Measurements from ENCODE around the gene RDH11.

Gene RDH11

DNA sequence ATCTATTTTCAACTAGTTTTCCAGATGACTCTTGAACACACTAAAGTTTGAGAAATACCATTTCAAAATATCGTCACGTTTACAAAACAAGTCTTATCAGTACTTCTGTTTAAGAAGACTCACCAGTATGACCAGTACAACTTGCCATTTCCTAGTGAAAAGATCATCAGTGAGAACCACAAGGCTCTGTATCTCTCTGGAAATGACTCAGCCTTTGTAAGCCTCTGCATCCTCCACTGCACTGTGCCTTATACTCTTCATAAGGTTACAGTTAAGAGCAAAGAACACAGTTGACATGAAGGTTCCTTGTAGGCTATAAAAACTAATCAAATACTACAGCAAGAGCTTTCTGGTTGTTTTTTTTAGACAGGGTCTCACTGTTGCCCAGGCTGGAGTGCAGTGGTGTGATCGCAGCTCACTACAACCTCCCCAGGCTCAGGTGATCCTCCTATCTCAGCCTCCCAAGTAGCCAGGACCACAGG is 15.4 kb downstream of the RDH11 start:
- TF ChIP-seq REST (IDR thresholded peaks at IDR 0.05; ENCODE audit: insufficient read depth in 1 of 2, low read depth in 2 of 2, low read length in 2 of 2) = no peak

GRCh38 chr14:67679006-67679405 is 16.6 kb downstream of the RDH11 start:
- no peak for TF ChIP-seq FOXP2 (optimal IDR thresholded peaks at IDR 0.05; ENCODE audit: borderline replicate concordance, extremely low read depth, extremely low read length, insufficient read depth)
- TF ChIP-seq SIN3A (IDR thresholded peaks at IDR 0.05; ENCODE audit: borderline replicate concordance, insufficient read depth, low read length) = no peak
- no peak for TF ChIP-seq TAF1 (IDR thresholded peaks at IDR 0.05; ENCODE audit: borderline replicate concordance, insufficient read depth, low read length)
- no peak for TF ChIP-seq REST (IDR thresholded peaks at IDR 0.05; ENCODE audit: insufficient read depth in 1 of 2, low read depth in 2 of 2, low read length in 2 of 2)
- no peak for TF ChIP-seq POLR2AphosphoS5 (IDR thresholded peaks at IDR 0.05; ENCODE audit: low read depth, low read length)

- TF ChIP-seq SIN3A (IDR thresholded peaks at IDR 0.05; ENCODE audit: borderline replicate concordance, insufficient read depth, low read length) (no peak), POLR2AphosphoS5 (IDR thresholded peaks at IDR 0.05; ENCODE audit: low read depth, low read length) (no peak), FOXP2 (optimal IDR thresholded peaks at IDR 0.05; ENCODE audit: borderline replicate concordance, extremely low read depth, extremely low read length, insufficient read depth) (no peak), TAF1 (IDR thresholded peaks at IDR 0.05; ENCODE audit: borderline replicate concordance, insufficient read depth, low read length) (no peak), REST (IDR thresholded peaks at IDR 0.05; ENCODE audit: insufficient read depth in 1 of 2, low read depth in 2 of 2, low read length in 2 of 2) (no peak)
Observed at GRCh38 chr14:67675219-67675582, 20.4 kb downstream of the RDH11 start.

GRCh38 chr14:67674480-67675218 is 20.9 kb downstream of the RDH11 start, which contains the start of gene VTI1B:
VTI1B (minus strand) TSS chr14:67674632; CDS start chr14:67674489, 143 bp downstream.
- TF ChIP-seq TAF1 (IDR thresholded peaks at IDR 0.05; ENCODE audit: borderline replicate concordance, insufficient read depth, low read length) = no peak
- peak; percentile 59; the same call in 1 of the 2 replicates for TF ChIP-seq POLR2AphosphoS5 (IDR thresholded peaks at IDR 0.05; ENCODE audit: low read depth, low read length)

DNA sequence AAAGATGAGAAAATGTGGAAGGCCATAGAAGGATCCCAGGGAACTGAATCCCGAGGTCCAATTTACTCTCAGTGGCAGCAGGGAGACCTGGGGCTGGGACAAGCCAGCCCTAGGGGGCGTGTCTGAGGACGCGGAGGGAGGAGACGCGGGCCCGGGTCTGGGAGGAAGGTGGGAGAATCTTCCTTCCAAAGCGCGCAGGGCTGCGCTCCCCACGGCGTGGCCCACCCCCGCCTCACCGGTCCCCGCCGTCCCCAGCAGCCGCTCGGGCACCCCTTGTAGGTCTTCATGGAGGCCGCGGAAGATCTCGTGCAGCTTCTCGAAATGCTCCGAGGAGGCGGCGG is 21.5 kb downstream of the RDH11 start:
- TF ChIP-seq REST (IDR thresholded peaks at IDR 0.05; ENCODE audit: insufficient read depth in 1 of 2, low read depth in 2 of 2, low read length in 2 of 2) (no peak), TAF1 (IDR thresholded peaks at IDR 0.05; ENCODE audit: borderline replicate concordance, insufficient read depth, low read length) (no peak), POLR2AphosphoS5 (IDR thresholded peaks at IDR 0.05; ENCODE audit: low read depth, low read length) (no peak; the same call in 1 of the 2 replicates), FOXP2 (optimal IDR thresholded peaks at IDR 0.05; ENCODE audit: borderline replicate concordance, extremely low read depth, extremely low read length, insufficient read depth) (no peak), SIN3A (IDR thresholded peaks at IDR 0.05; ENCODE audit: borderline replicate concordance, insufficient read depth, low read length) (no peak; the same call in 1 of the 2 replicates)
